GM06990 (cell line): ENCODE data around the gene SNX32.

Source experiments
- DNase-seq: peaks from one replicate; pipeline ENCODE4 v3.0.0-alpha.2; 2011; ENCODE audit not compliant: insufficient read length; ENCODE audit errors: extremely low read depth
- H3K27me3 ChIP-seq: replicated peaks from 2 replicates; pipeline ENCODE4 v1.6.0; 2011; ENCODE audit warnings: low read length; ENCODE audit not compliant: control insufficient read depth, insufficient read depth
- H3K36me3 ChIP-seq: 2 replicates; pipeline ENCODE4 v1.5.1; 2011; ENCODE audit warnings: low read length; ENCODE audit not compliant: control insufficient read depth, insufficient read depth
- H3K4me3 ChIP-seq: replicated peaks from 2 replicates; pipeline ENCODE4 v1.5.1; 2011; ENCODE audit warnings: low read depth, mild to moderate bottlenecking, control low read depth, low read length
- TF ChIP-seq, protein P1 (sequence below): IDR thresholded peaks from 2 replicates; pipeline ENCODE4 v1.5.1; 2011; ENCODE audit warnings: low read length, control low read depth, mild to moderate bottlenecking, inconsistent platforms; ENCODE audit not compliant: insufficient read depth, poor library complexity, severe bottlenecking

SNX32 gene

GRCh38 chr11:65856689-65857499 lies 23.1 kb downstream of the SNX32 start:
- H3K36me3 ChIP-seq: peaks cover 34% of the 10 kb centered on the region
- TF ChIP-seq, protein P1, sequence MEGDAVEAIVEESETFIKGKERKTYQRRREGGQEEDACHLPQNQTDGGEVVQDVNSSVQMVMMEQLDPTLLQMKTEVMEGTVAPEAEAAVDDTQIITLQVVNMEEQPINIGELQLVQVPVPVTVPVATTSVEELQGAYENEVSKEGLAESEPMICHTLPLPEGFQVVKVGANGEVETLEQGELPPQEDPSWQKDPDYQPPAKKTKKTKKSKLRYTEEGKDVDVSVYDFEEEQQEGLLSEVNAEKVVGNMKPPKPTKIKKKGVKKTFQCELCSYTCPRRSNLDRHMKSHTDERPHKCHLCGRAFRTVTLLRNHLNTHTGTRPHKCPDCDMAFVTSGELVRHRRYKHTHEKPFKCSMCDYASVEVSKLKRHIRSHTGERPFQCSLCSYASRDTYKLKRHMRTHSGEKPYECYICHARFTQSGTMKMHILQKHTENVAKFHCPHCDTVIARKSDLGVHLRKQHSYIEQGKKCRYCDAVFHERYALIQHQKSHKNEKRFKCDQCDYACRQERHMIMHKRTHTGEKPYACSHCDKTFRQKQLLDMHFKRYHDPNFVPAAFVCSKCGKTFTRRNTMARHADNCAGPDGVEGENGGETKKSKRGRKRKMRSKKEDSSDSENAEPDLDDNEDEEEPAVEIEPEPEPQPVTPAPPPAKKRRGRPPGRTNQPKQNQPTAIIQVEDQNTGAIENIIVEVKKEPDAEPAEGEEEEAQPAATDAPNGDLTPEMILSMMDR: no peak
- H3K4me3 ChIP-seq: peak overlapping the region; percentile 97
- no peaks in the 10 kb centered on the region for H3K27me3 ChIP-seq
- peak; percentile 87 for DNase-seq

- H3K36me3 ChIP-seq: peaks cover 33% of the 10 kb centered on the region
- no peaks in the 10 kb centered on the region for H3K27me3 ChIP-seq
- peak overlapping the region; percentile 97 for H3K4me3 ChIP-seq
- no peak for DNase-seq
- TF ChIP-seq, protein P1: no peak
These were observed 23.7 kb downstream of the SNX32 start for GRCh38 chr11:65857500-65857852.

- peaks cover 33% of the 10 kb centered on the region for H3K36me3 ChIP-seq
These were observed 24.3 kb downstream of the SNX32 start, which contains the start of gene CFL1 for GRCh38 chr11:65857853-65858680. Gene CFL1 (minus strand): TSS chr11:65858180. CDS start chr11:65858099, 81 bp downstream.

GRCh38 chr11:65858681-65859087 lies 24.9 kb downstream of the SNX32 start:
- DNase-seq: no peak
- Histone ChIP-seq H3K27me3 (no peaks in the 10 kb centered on the region), H3K36me3 (peaks cover 34% of the 10 kb centered on the region), H3K4me3 (peak overlapping the region; percentile 64)
- TF ChIP-seq, protein P1: no peak

More at GRCh38 chr11:65857853-65858680, 24.3 kb downstream of the SNX32 start, which contains the start of gene CFL1:
- TF ChIP-seq, protein P1: no peak
- peak; percentile 99 for DNase-seq
- no peaks in the 10 kb centered on the region for H3K27me3 ChIP-seq
- peak within 1 kb of the TSS; percentile 97 for H3K4me3 ChIP-seq

GRCh38 chr11:65859095-65859811 lies 25.5 kb downstream of the SNX32 start:
- peak overlapping the region; percentile 97 for H3K4me3 ChIP-seq
- TF ChIP-seq, protein P1: no peak
- H3K36me3 ChIP-seq: peaks cover 38% of the 10 kb centered on the region
- H3K27me3 ChIP-seq: no peaks in the 10 kb centered on the region
- DNase-seq: peak; percentile 100
